ENCODE measurements around the gene HMGCLL1.

HMGCLL1 gene

GRCh38 chr6:55438203-55438602 is 140.8 kb downstream of the HMGCLL1 start:
- DNase-seq: no peak

DNA sequence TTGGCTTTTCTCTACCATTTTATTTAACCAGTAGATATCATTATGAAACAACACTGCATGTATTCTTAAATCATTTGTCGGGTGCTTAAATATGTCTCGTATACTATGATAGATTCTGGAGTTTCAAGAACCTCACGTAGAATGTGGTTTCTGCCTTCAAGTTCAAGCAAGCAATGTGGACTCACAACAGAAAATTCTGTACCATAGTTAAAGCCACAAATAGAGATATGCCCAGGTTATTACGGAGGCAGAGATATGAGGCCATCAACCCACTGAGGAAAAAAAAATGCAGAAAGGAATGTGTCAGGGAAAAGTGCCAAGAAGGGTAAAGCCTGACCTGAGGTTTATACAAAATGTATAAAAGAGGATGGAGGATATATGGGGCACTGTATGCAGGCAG is 141.9 kb downstream of the HMGCLL1 start:
- DNase-seq: no peak

DNA sequence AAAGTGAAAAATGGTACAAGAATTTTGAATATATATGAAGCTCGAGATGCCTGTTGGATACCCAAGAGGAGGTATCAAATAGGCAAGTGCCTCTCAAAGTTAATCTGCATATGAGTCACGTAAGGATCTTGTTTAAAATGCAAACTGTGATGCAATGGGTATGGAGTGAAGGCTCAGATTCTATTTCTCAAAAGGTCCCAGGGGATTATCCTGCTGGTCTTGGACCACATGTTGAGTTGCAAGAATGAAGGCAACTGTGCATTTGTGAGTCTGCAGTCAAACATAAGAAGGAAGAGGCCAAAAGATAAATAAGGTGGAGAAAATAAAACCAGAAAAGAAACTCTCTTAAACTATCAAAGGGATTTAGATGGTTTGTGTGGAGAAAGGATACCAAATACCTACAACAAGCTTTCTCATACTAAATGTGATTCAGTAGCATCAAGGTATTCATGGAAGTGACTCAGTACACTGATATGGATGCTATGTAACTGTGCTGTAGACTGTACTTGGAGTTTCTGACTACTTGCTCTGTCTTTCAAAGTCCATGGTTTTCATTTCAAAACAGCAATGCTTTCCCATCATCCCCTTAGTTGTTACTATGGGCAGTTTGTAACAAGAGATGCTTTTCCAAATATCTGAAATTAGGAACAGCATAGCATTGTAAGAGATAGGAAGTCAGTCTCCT is 145.4 kb downstream of the HMGCLL1 start:
- no peak for DNase-seq

GRCh38 chr6:55423933-55424332 is 155.1 kb downstream of the HMGCLL1 start:
- DNase-seq: no peak

GRCh38 chr6:55410674-55411073 is 168.3 kb downstream of the HMGCLL1 start:
- DNase-seq: no peak

DNA sequence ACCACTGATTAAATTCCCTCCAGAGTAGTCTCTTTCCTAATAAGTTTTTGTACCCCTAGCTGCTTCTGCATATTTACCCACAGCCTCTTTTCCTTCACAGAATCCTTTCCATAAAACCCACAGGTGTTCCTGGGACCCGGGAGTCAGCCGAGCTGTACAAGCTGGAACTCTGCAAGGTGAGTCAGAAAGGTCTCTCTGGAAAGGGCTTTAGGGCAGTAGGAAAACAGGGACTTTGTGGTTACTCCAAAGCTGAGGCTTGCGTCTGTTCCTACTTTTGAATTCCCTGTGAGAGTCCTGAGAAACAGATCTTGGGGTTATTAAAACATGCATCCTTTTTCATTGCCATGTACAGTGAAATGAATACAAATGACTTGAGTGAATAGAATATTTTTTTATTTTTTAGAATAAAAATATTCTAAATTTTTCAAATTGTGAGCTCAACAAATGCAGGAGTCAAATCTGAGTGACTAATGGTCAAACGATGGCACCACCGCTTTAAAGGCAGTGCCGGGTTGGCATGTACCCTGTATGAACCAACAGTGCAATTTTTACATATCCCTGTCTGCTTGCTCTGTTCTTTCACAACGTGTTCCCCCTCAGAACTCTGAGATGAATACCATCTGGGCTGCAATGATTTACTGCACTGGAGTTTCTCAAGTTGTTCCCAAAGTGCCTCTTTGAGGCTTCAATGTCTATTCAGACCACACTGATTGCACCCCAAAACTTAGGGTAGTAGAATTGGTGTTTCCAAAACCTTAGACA is 173.3 kb downstream of the HMGCLL1 start:
- no peak for DNase-seq

- DNase-seq: no peak
Observed at GRCh38 chr6:55399351-55399750, 179.6 kb downstream of the HMGCLL1 start.

DNA sequence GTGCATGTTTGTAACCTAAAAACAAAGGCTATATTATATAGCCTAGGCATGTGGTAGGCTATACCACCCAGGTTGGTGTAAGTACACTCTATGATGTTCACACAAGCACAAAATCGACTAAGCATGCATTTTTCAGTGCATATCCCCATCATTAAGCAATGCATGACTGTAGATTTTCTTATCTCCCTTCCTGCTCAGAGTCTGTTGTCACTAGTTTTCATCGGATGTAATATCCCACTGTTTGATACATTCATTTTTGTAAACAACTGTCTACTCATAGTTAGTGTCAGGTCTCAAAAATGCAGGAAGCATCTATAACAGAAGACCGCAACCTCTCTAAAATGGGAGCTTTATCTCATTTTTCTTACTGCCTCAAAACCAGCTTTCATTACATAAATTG is 181.0 kb downstream of the HMGCLL1 start:
- no peak for DNase-seq

DNA sequence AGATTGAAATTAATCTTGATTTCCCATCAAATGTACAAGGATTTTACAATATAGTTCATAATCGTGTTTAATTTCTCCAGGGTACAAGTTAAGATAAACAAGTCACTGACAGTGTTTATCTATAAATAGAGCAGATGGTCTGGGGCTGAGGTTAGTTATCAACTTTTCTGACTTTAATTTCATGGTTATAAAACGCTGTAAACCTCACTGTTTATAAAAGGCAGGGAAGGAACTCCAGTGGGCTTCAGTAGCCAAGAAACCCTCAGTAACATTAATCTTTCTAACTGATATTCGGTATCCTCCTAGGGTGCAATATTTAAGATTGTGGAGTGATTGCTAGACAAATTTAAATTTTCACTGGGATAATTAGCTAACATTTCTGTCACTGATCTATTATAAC is 183.1 kb downstream of the HMGCLL1 start:
- no peak for DNase-seq

GRCh38 chr6:55388211-55388610 is 190.8 kb downstream of the HMGCLL1 start:
- no peak for DNase-seq

Data from NCI-H2171 treated with DMSO at 0.1 percent for 48 hours (cell line).